Progenitor cell of endocrine pancreas (in vitro differentiated cells): ENCODE data around the gene FUT3. TPM values are rescaled to one million over a fixed set of nuclear protein-coding genes. Genes with fewer than 3 reads are reported as not detected.

Experiments
- DNase-seq: peaks from one replicate; pipeline ENCODE4 v3.0.0; 2021; ENCODE audit warnings: low spot score; ENCODE audit not compliant: unreplicated experiment
- H3K27ac Mint-ChIP-seq: 2 replicates; pipeline ENCODE4 v1.8.0; 2021; ENCODE audit warnings: mild to moderate bottlenecking, moderate library complexity, mixed read lengths
- H3K27me3 Mint-ChIP-seq: 2 replicates; pipeline ENCODE4 v1.8.0; 2021; ENCODE audit warnings: mixed read lengths
- H3K36me3 Mint-ChIP-seq: 2 replicates; pipeline ENCODE4 v1.8.0; 2022; ENCODE audit warnings: mixed read lengths; ENCODE audit not compliant: insufficient read depth
- H3K4me1 Mint-ChIP-seq: 2 replicates; pipeline ENCODE4 v1.8.0; 2021; ENCODE audit warnings: low read depth, mixed read lengths
- H3K4me3 Mint-ChIP-seq: 2 replicates; pipeline ENCODE4 v1.8.0; 2021; ENCODE audit warnings: low read depth, mild to moderate bottlenecking, moderate library complexity, mixed read lengths
- H3K9me3 Mint-ChIP-seq: 2 replicates; pipeline ENCODE4 v1.8.0; 2021; ENCODE audit warnings: low read depth, mixed read lengths
- total RNA-seq: library from RNA; stranded (reverse); gene quantifications from 2 replicates; pipeline ENCODE4 v1.2.1, GENCODE V29; 2021
- TF ChIP-seq, protein P1 (sequence below): fragments of 200-600 bp; sonication (generic); IDR thresholded peaks from one replicate; pipeline ENCODE4 v1.5.0; 2021; ENCODE audit warnings: antibody characterized with exemption, mild to moderate bottlenecking; ENCODE audit not compliant: unreplicated experiment

The FUT3 gene
- total RNA-seq, 1 donor from 2014 or later = not detected

DNA sequence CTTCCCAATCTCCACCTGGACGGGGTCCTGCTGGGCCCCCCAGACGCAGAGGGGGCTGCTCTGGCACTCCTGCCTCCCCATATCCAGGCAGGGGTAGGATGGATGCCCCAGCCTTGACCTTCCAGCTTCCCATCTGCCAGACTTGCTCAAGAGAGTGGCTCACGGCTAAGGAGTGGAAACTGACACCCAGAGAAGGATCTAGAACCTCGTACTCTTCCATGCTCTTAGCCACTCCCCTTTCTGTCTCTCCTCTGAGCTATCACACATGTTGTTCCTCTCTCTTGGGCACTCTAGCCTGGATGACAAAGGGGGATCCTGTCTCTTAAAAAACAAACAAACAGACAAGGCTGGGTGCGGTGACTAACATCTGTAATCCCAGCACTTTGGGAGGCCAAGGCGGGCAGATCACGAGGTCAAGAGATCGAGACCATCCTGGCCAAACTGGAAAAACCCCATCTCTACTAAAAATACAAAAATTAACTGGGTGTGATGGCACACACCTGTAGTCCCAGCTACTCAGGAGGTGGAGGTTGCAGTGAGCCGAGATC is 31.2 kb upstream of the FUT3 start:
- no peak for DNase-seq
- Mint-ChIP-seq H3K4me3 (no peak overlapping the region), H3K36me3 (no peaks in the 10 kb centered on the region), H3K9me3 (no peaks in the 10 kb centered on the region), H3K27me3 (peaks cover 10% of the 10 kb centered on the region), H3K4me1 (peaks cover 2% of the 10 kb centered on the region), H3K27ac (peak overlapping the region; percentile 4)
- TF ChIP-seq, protein P1, sequence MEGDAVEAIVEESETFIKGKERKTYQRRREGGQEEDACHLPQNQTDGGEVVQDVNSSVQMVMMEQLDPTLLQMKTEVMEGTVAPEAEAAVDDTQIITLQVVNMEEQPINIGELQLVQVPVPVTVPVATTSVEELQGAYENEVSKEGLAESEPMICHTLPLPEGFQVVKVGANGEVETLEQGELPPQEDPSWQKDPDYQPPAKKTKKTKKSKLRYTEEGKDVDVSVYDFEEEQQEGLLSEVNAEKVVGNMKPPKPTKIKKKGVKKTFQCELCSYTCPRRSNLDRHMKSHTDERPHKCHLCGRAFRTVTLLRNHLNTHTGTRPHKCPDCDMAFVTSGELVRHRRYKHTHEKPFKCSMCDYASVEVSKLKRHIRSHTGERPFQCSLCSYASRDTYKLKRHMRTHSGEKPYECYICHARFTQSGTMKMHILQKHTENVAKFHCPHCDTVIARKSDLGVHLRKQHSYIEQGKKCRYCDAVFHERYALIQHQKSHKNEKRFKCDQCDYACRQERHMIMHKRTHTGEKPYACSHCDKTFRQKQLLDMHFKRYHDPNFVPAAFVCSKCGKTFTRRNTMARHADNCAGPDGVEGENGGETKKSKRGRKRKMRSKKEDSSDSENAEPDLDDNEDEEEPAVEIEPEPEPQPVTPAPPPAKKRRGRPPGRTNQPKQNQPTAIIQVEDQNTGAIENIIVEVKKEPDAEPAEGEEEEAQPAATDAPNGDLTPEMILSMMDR = no peak

GRCh38 chr19:5881543-5882299 is 30.5 kb upstream of the FUT3 start:
- Mint-ChIP-seq H3K36me3 (no peaks in the 10 kb centered on the region), H3K27ac (no peak overlapping the region), H3K4me3 (no peak overlapping the region), H3K27me3 (peaks cover 10% of the 10 kb centered on the region), H3K4me1 (peaks cover 2% of the 10 kb centered on the region), H3K9me3 (no peaks in the 10 kb centered on the region)
- TF ChIP-seq, protein P1 = no peak
- no peak for DNase-seq

DNA sequence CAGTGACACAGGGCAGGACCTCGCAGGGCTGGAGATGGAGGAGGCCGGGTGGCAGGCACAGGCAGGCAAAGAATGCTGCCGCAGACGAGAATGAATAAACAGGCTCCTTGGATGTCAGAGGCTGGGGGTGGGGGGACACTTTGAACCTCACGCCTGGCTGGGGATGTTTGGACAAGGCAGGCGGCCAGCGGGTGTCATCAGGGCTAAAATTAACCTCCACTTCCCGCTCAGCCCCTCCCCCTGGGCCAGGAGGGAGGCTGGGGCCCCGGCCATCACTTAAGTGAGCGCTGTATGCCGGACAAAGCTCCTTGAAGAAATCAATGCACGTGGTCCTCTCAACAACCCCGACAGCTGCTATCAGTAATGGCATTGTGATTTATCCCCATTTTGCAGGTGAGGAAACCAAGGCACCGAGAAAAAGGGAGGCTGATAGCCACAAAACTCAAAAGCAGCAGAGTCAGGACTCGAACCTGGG is 29.4 kb upstream of the FUT3 start:
- TF ChIP-seq, protein P1 = no peak
- Mint-ChIP-seq H3K27me3 (peaks cover 10% of the 10 kb centered on the region), H3K4me1 (peaks cover 2% of the 10 kb centered on the region), H3K9me3 (no peaks in the 10 kb centered on the region), H3K4me3 (no peak overlapping the region), H3K27ac (no peak overlapping the region), H3K36me3 (no peaks in the 10 kb centered on the region)
- DNase-seq = no peak

- Mint-ChIP-seq H3K36me3 (no peaks in the 10 kb centered on the region), H3K27ac (no peak overlapping the region), H3K4me1 (peaks cover 2% of the 10 kb centered on the region), H3K9me3 (no peaks in the 10 kb centered on the region), H3K4me3 (no peak overlapping the region), H3K27me3 (peaks cover 8% of the 10 kb centered on the region)
- DNase-seq = no peak
- TF ChIP-seq, protein P1 = no peak
These were observed 28.9 kb upstream of the FUT3 start for GRCh38 chr19:5880196-5880595.

DNA sequence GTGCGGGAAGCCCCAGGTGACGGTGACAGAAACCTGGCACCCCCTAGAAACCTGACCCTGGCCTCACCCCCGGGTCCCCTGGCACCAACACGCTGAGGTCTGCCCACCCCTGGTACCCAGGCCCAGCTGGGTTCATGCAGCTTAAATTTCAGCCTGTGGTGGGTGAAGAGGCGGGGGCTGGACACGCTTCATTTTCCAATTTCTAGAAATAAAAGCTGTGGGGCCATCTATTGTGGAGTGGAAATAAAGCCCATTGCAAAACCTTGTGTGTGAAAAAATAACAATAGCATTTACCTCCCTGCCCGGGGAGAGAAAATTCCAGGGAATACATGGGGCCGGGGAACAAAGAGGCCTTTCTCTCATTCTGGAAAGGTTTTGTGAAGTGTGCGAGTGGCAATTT is 26.6 kb upstream of the FUT3 start:
- Mint-ChIP-seq H3K27ac (no peak overlapping the region), H3K9me3 (no peaks in the 10 kb centered on the region), H3K36me3 (no peaks in the 10 kb centered on the region), H3K4me1 (peaks cover 2% of the 10 kb centered on the region), H3K27me3 (peaks cover 3% of the 10 kb centered on the region), H3K4me3 (no peak overlapping the region)
- TF ChIP-seq, protein P1 = no peak
- no peak for DNase-seq
